Calu3 (cell line): ENCODE results near the gene ESRP2. TPM values are rescaled to one million over a fixed set of nuclear protein-coding genes. Genes with fewer than 3 reads are reported as not detected.

Experiments
- BruUV-seq: library from RNA; stranded (reverse); fragments of 400-500 nt; replicated peaks from 2 replicates; lab custom pipeline; 2021; lab: Mats Ljungman, UMichigan
- CTCF ChIA-PET: fragments of 300-600 bp; sonication (Branson Sonifier 250); formaldehyde crosslinking; loops from one replicate; lab custom pipeline; 2022; ENCODE audit warnings: antibody characterized with exemption; lab: Charles Lee
- DNase-seq: peaks from one replicate; pipeline ENCODE4 v3.0.0; 2022
- H3K27ac Mint-ChIP-seq: one replicate; pipeline ENCODE4 v1.8.0; 2022; ENCODE audit warnings: mixed read lengths; ENCODE audit not compliant: unreplicated experiment
- H3K27me3 Mint-ChIP-seq: one replicate; pipeline ENCODE4 v1.8.0; 2022; ENCODE audit warnings: mixed read lengths; ENCODE audit not compliant: unreplicated experiment
- H3K36me3 Mint-ChIP-seq: one replicate; pipeline ENCODE4 v1.8.0; 2022; ENCODE audit warnings: mild to moderate bottlenecking, moderate library complexity, mixed read lengths; ENCODE audit not compliant: insufficient read depth, unreplicated experiment
- H3K4me1 Mint-ChIP-seq: one replicate; pipeline ENCODE4 v1.8.0; 2022; ENCODE audit warnings: mild to moderate bottlenecking, low read depth, mixed read lengths; ENCODE audit not compliant: unreplicated experiment
- H3K4me3 Mint-ChIP-seq: one replicate; pipeline ENCODE4 v1.8.0; 2022; ENCODE audit warnings: mild to moderate bottlenecking, low read depth, moderate library complexity, mixed read lengths; ENCODE audit not compliant: unreplicated experiment
- H3K9me3 Mint-ChIP-seq: one replicate; pipeline ENCODE4 v1.8.0; 2022; ENCODE audit warnings: low read depth, mixed read lengths; ENCODE audit not compliant: unreplicated experiment
- intact Hi-C: fragments of 100-400 bp; cut with micrococcal nuclease; formaldehyde crosslinking; loops from one replicate; pipeline ENCODE4 v1.10.0; 2022; ENCODE audit not compliant: unreplicated experiment
- total RNA-seq: library from RNA; stranded (reverse); gene quantifications from 2 replicates; pipeline ENCODE4 v1.2.3, GENCODE V29; 2022
- TF ChIP-seq, protein P1 (sequence below): fragments of 200-600 bp; IDR thresholded peaks from one replicate; pipeline ENCODE4 v1.8.0; 2022; ENCODE audit warnings: antibody characterized with exemption; ENCODE audit not compliant: unreplicated experiment

Gene ESRP2
- total RNA-seq, 1 experiment from 2014 or later = 100 TPM

DNA sequence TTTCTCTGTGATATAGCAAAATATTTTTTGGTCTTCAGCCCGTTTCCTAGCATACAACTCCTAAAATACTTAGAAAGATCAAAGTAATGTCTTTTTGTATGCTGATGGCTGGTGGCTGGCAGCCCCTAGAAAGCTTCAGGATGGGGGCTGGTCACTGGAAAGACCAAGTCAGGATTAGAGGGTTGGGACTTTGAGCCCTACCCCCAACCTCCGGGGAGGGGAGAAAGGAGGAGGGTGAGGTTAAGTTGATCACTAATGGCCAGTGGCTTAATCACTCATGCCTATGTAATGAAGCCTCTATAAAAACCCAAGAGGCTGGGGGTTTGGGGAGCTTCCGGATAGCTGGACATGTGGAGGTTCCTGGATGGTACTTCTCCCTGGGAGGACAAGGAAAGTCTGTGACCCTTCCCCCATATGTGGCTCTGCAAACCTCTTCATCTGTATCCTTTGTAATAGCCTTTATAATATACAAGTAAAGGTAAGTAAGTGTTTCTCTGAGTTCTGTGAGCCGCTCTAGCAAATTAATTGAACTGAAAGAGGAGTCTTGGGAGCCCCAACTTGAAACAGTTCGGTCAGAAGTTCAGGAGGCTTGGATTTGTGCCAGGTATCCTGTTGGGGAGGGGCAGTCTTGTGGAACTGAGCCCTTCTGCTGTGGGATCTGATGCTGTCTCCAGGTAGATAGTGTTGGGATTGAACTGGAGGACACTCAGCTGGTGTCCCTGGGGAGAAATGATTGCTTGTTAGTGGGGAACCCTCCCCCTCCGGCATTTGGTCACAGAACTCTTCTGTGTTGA lies 31.9 kb upstream of the ESRP2 start:
- intact Hi-C loops = loop anchor here (5.0 kb wide), 1 partner anchor 44 kb away; the partner anchor contains the start of genes PRMT7 and SLC7A6OS
- BruUV-seq = no TSS peak
- Mint-ChIP-seq H3K36me3 (peaks cover 33% of the 10 kb centered on the region), H3K4me3 (no peak overlapping the region), H3K27ac (no peak overlapping the region), H3K27me3 (no peaks in the 10 kb centered on the region), H3K4me1 (peaks cover 37% of the 10 kb centered on the region), H3K9me3 (no peaks in the 10 kb centered on the region)
- DNase-seq = no peak
- CTCF ChIA-PET = no interaction called here
- TF ChIP-seq, protein P1, sequence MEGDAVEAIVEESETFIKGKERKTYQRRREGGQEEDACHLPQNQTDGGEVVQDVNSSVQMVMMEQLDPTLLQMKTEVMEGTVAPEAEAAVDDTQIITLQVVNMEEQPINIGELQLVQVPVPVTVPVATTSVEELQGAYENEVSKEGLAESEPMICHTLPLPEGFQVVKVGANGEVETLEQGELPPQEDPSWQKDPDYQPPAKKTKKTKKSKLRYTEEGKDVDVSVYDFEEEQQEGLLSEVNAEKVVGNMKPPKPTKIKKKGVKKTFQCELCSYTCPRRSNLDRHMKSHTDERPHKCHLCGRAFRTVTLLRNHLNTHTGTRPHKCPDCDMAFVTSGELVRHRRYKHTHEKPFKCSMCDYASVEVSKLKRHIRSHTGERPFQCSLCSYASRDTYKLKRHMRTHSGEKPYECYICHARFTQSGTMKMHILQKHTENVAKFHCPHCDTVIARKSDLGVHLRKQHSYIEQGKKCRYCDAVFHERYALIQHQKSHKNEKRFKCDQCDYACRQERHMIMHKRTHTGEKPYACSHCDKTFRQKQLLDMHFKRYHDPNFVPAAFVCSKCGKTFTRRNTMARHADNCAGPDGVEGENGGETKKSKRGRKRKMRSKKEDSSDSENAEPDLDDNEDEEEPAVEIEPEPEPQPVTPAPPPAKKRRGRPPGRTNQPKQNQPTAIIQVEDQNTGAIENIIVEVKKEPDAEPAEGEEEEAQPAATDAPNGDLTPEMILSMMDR = no peak

GRCh38 chr16:68265078-68265920 lies 29.4 kb upstream of the ESRP2 start:
- TF ChIP-seq, protein P1 = no peak
- Mint-ChIP-seq H3K27me3 (no peaks in the 10 kb centered on the region), H3K4me3 (peak overlapping the region; percentile 91), H3K9me3 (no peaks in the 10 kb centered on the region), H3K36me3 (peaks cover 33% of the 10 kb centered on the region), H3K27ac (peak overlapping the region; percentile 92), H3K4me1 (peaks cover 38% of the 10 kb centered on the region)
- intact Hi-C loops = loop anchor here (5.0 kb wide), 1 partner anchor 47 kb away; the partner anchor contains the start of genes PRMT7 and SLC7A6OS
- DNase-seq = peak; percentile 51
- CTCF ChIA-PET = interaction anchor here (0.6 to 2.0 kb wide), 2 partner anchors 19 to 45 kb away, joined by 4 to 13 read pairs; partner anchors contain the start of genes PRMT7 and SLC7A6OS
- BruUV-seq = no TSS peak

DNA sequence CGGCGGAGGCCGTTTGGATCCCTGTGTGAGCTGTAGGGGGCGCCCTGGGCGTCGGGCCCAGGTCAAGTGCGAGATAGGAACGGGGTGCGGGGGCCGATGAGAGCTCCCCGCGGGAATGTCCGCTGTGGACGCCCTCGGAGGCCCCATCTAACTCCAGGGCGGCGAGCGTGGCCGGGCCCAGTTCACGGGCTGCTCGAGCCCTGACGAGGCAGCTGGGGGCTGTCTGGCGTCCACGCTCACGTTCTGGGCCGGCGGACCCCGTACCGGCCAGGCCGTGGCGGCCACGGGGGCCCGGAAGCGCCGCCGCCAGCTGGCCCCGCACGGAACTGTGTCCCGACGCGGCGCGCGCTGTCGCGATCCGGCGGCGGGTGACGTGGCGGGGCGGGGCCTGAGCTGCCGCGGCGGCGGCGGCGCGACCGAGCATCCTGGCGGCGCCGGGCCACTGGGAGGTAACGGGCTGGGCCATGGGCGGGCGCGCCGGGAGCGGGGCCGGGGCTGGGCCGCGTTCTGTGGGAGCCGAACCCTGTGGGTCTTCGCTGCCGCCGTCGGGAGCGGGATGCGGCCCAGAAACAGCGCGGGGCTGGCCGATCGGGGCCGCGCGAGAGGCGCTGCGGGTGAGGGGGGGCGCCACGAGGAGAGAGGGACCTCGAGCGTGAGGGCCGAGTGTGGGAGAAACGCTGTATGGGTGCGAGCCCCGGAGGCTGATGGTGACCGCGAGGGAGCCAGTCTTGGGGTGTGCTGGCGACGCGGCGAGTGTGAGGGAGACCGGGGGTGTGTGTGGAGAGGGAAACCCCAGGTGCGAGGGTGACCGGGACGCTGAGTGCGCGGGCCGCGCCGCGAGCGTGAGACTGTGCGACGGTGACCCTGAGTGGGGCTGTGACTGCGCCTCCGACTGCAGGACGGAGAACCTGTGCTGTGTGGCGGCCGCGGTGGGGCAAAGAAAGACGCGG lies 28.5 kb upstream of the ESRP2 start, which contains the start of gene SLC7A6:
Gene SLC7A6 (plus strand): TSS at position 399 of the 950 bp plus-strand sequence. CDS start 10,201 bp downstream, outside the sequence.
- peaks cover 36% of the 10 kb centered on the region for H3K4me1 Mint-ChIP-seq
- peaks cover 33% of the 10 kb centered on the region for H3K36me3 Mint-ChIP-seq
- DNase-seq = peak; percentile 86
- H3K4me3 Mint-ChIP-seq = peak within 1 kb of the TSS; percentile 91
- peak within 1 kb of the TSS; percentile 92 for H3K27ac Mint-ChIP-seq
- intact Hi-C loops = loop anchor here (5.0 kb wide), 1 partner anchor 48 kb away; the partner anchor contains the start of genes PRMT7 and SLC7A6OS
- CTCF ChIA-PET = interaction anchor here (0.5 to 2.0 kb wide), 10 partner anchors 16 to 762 kb away, joined by 3 to 13 read pairs (median 4); partner anchors contain the start of genes PRMT7 and SLC7A6OS
- H3K9me3 Mint-ChIP-seq = no peaks in the 10 kb centered on the region
- H3K27me3 Mint-ChIP-seq = no peaks in the 10 kb centered on the region
- BruUV-seq = no TSS peak
- TF ChIP-seq, protein P1 = peak; percentile 62
